NCI-H2227 (cell line): Measurements from ENCODE around the gene YTHDF1.

ENCODE experiments used
- DNase-seq: peaks from one replicate; lab custom pipeline; 2025; ENCODE audit not compliant: unreplicated experiment; lab: John Stamatoyannopoulos, UW

Gene YTHDF1

GRCh38 chr20:63186528-63187316 is 29.2 kb downstream of the YTHDF1 start:
- no peak for DNase-seq

DNA sequence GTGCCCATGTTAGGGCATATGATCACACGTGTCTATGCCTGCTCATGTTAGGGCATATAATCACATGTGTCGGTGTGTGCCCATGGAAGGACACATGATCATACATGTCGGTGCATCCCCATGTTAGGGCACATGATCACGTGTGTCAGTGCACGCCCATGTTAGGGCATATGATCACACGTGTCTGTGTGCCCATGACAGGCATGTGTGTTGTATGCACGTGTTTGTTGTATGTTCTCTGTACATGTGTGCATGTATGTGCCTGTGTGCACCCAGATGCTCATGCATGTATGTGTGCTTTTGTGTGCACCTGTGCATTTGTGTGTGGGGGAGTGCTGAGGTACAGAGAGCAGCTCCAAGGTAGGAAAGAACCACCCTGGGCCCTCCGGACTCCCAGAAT is 29.8 kb downstream of the YTHDF1 start:
- no peak for DNase-seq

- DNase-seq = no peak
These were observed 30.6 kb downstream of the YTHDF1 start for GRCh38 chr20:63185215-63185796.

DNA sequence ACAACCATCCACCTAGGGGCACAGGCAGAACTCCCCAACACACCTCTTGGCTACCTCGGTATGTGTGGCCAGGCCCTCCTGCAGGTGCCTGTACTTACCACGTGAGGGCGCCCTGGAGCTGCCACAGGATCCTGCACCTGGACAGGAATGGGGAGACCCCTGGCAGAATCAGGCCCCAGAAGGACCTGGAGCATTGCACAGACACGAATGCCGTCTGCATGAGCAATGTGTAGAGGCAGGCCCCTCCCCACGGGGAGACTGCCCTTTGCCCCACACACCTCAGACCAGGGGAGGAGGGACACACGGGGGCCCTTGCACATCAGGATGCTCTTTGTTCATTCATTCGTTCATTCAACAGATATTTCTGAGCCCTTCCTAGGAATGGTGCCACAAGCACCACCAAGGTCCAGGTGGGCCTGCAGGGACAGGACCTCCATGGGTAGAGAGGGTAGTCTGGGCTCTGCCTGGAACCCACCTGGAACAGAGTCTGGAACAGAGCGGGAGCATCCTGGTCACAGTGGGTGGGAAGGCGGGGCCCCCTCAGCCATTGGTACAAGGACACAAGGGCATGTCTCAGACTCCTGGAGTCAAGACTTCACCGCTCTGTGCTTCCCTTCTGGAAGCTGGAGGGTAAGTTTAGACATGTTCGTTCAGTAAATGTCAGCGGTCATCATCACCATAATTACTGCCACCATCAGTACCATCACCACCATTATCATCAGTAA is 32.3 kb downstream of the YTHDF1 start:
- DNase-seq = peak; percentile 72

DNA sequence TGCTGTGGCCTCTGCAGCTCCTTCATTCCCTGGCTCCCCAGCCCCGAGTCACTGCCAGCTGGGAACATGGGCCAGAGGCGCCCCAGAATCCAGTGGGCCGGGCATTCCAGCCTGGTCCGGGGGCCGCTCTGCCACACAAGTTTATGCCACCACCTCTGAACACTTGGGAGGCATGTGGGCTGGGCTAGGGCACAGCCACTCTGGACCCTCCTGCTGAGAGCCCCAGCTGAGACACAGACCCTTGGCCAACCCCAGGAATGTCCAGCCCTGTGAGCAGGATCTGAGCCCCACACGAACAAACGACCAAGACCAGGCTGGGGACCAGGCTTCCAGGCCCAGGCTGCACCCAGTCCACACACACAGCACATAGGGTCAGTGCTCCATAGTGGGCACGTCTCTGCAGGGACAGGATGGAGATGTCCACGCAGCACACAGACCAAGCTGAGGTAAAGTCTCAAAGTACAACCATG is 33.0 kb downstream of the YTHDF1 start:
- no peak for DNase-seq

DNA sequence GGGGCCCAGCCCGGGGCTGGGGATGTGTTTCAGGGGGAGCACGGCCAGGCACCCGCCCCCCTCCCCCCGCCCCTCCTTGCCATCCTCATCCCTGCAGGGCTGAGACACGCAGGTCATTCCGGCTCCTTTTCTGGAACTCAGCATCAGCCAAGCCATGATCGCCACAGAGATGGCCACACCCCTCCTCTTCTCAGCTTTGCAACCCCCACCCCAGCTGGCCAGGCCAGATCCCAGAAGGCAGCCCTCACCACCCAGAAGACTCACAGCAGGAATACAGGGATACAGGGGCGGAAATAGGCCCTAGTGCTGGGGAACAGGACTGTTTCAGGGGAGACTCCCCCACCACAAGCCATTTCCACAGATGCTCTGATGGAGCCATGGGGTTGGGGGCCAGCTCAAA is 33.5 kb downstream of the YTHDF1 start:
- no peak for DNase-seq

- DNase-seq = no peak
These were observed 34.7 kb downstream of the YTHDF1 start for GRCh38 chr20:63181226-63181625.

DNA sequence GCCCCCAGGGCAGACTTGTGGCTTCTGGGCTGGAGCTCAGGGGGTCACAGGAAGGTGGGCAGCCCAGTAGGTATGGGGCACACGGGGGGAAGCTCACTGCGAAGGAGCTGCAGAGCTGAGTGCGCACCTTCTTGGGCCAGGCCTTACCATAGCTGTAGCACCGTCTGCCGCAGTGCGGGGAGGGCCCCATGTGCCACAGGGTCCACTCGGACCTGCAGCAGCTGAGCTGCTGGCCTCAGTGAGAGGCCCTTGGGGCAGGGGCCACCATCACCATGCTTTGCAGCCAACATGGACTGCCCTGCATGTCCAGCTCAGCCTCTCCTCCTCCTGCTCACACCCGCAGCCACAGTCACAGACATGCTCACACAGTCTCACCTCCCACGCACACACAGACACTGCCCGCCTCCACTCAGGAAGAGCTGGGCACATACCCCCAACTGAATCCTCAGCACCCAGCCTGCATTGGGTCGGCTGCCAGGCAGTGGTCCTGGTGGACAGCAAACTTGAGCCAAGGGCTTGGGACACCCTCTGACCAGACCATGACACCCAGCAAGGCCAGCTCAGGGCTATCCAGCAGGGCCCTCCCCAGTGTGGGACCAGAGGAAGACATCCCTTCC is 35.3 kb downstream of the YTHDF1 start:
- DNase-seq = no peak

- no peak for DNase-seq
These were observed 36.0 kb downstream of the YTHDF1 start for GRCh38 chr20:63179687-63180568.

GRCh38 chr20:63178889-63179686 is 36.8 kb downstream of the YTHDF1 start:
- DNase-seq = peak; percentile 74

DNA sequence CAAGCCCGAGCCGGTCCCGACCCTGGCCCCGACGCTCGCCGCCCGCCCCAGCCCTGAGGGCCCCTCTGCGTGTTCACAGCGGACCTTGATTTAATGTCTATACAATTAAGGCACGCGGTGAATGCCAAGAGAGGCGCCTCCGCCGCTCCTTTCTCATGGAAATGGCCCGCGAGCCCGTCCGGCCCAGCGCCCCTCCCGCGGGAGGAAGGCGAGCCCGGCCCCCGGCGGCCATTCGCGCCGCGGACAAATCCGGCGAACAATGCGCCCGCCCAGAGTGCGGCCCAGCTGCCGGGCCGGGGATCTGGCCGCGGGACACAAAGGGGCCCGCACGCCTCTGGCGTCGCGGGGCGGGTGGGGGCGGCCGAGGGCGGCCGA is 37.5 kb downstream of the YTHDF1 start:
- peak; percentile 72 for DNase-seq

- peak; percentile 60 for DNase-seq
These were observed 38.0 kb downstream of the YTHDF1 start for GRCh38 chr20:63177785-63178445.

DNA sequence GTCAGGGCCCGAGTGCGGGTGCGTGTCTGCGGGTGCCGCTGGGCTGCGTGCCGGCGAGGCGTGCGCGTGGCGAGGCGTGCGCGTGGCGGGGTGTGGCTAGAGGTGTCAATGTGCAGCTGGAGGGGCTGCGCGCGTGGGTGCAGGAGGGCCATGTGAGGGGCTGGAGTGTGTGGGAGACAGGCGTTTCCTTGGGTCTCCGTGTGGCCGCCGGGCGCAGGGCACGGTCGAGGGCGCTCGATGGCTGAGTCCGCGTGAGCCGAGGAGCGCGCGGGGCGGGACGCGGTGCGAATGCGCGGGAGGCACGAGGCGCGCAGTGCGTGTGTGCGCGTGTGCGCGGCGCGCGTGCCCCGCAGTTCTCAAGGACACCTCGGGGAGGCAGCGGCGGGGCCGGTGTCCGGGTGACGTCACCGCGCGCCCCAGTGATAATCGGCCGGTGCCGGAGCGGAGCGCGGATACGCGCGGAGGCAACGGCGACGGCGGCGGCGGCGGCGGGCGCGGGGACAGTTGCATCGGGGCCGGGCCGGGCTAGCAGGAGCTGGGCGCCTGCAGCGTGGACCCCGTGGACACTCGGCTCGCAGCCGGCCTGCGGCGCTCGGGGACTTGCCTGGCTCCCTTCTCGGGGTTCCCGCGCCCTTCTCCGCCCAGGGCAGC is 38.7 kb downstream of the YTHDF1 start:
- DNase-seq = peak; percentile 91

DNA sequence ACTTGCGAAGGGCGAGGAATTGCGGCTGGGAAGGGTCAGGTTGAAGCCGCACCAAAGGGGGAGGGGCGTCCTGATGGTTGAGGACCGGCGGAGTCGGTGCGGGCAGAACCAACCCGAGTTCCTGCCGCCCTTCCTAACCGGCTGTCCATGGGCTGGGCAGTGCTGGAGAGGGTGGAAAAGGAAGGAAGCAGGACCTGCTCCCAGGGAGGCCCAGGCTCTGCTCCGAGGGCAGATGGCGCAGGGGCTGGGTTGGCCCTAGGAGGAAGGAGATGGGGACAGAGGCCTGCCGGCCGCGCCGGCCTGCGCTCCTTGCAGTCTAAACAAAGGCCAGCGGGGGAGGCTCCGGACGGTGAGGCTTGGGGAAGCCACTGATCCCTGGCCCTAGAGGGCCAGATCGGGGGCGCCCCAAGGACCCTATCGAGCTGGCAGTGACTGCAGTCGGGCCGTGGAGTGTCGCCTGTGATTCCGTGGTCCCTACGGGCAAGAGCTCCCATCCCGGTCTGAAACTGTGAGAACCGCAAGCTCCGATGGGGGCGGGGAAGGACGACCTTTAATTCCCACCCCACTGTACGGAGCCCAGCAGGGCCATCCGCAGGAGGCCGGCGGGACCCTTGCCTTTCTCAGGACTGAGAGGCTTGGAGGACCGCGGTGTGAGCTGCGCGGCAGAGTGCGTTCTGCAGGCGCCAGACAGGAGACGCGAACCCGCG is 39.4 kb downstream of the YTHDF1 start:
- no peak for DNase-seq

GRCh38 chr20:63176034-63176426 is 39.9 kb downstream of the YTHDF1 start:
- DNase-seq = no peak

DNA sequence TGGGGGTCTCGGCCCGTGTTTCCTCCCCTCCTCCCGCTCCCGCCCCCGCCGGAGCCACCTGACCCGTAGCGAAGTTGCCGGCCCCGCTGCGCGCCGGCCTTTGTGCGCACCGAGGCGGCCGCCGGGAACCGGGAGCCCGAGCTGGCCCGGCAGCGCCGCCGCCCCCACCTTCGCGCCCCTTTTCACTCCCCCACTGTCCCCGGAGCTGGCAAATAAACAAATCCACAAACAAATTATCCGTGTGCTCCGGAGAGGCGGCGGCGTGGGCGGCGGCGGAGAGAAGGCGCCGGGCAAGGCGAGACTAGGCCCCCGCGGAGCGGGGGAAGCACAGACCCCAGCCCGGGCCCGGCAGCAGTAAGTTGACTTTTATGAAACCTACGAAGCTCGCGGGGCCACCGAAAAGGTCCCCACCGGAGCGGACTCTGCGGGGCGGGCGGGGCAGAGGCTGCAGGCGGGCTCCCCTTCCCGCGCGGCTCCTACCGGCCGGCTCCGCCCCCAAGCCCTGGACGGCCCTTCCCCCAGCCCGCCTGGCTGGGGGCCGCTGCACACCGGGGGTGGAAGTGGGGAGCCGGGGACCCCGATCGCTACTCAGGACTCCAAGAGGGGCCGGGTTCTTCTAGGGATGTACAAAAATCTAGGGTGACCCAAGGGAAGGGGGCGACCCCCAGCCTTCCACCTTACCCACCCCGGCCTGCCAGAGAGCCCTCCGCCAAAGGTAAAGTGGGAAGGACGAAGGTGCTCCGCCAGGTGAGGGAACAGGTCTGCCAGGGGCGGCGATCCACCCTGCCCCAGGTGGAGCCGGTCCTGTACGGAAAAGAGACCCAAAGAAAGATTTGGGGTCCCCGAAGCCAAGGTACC is 40.7 kb downstream of the YTHDF1 start:
- DNase-seq = peak; percentile 72

DNA sequence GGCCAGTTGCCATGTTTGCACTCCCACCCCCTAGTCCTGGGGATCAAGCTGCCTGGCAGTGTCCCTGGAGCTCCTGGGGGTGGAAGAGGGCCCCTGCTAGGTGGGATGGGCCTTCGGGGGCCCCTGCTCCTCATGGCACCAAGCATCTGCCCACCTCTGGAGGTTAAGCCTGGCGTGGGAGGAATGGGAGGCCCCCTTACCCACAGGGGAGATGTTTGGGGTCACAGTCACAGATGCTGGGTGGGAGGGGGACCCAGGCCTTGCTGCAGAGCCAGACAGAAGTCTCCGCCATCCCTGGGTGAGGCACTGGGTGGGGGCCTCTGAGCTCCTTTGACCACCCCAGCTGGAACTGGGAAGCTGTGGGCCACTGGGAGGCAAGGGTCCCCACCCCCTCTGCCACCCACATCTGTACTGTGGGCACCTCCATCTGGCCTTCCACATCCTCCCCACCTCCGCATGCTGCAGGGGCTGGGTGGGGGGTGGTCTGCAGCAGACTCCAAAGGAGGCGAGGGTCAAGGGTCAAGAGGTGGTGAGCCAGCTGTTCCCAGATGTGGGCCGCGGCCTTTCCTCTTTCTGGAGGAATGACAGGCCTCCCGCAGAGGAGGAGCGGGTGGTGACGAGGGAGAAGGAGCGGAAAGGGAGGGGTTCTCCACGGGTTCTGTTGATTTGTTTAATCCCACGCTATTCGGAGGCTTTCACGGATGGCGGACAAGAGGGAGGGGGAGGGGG is 41.5 kb downstream of the YTHDF1 start:
- peak; percentile 72 for DNase-seq
